Gastroesophageal sphincter (tissue), 4 donors: Measurements from ENCODE around the gene NUP43. TPM values are rescaled to one million over a fixed set of nuclear protein-coding genes. Genes with fewer than 3 reads are reported as not detected.
A peak's percentile ranks its signal among the peaks of the same experiment; 100 is the strongest.
"Not testable (repeated sequence)": the region's sequence is repeated elsewhere in the genome, so short reads cannot be mapped to it uniquely, and the experiment has no call there.

Experiments used
- ATAC-seq: fragments of 150-250 bp; one replicate; pipeline ENCODE4 v1.9.1; 2016; ENCODE audit warnings: mild to moderate bottlenecking, moderate library complexity
- H3K27ac ChIP-seq, 4 donors: fragments of 200-600 bp; sonication (generic) in 3 of 4; 1 replicate in 3 of 4; 2 replicates in 1 of 4; pipeline ENCODE4 v1.5.1; 2016 to 2019
- H3K27me3 ChIP-seq: fragments of 200-600 bp; sonication (generic); one replicate; pipeline ENCODE4 v1.5.1; 2019
- H3K36me3 ChIP-seq, 2 donors: fragments of 200-600 bp; sonication (generic); one replicate each; pipeline ENCODE4 v1.5.1; 2019; ENCODE audit warnings: control low read depth in 1 of 2
- H3K4me1 ChIP-seq, 3 donors: fragments of 200-600 bp; sonication (generic); 1 replicate in 2 of 3; 2 replicates in 1 of 3; pipeline ENCODE4 v1.5.1; 2016 to 2019; ENCODE audit warnings: control low read depth in 2 of 3
- H3K4me3 ChIP-seq, 2 donors: fragments of 200-600 bp; sonication (generic); one replicate each; pipeline ENCODE4 v1.5.1; 2019; ENCODE audit warnings: mild to moderate bottlenecking in 1 of 2, moderate library complexity in 1 of 2
- H3K9me3 ChIP-seq, 3 donors: fragments of 200-600 bp; sonication (generic); one replicate each; pipeline ENCODE4 v1.5.1; 2017 to 2019; ENCODE audit warnings: control low read depth in 2 of 3
- EP300 ChIP-seq: sonication (generic); formaldehyde crosslinking; IDR thresholded peaks from one replicate; pipeline ENCODE4 v1.6.1; 2017; ENCODE audit warnings: antibody characterized with exemption, mild to moderate bottlenecking
- POLR2A ChIP-seq, 2 donors: fragments of 450-650 bp; IDR thresholded peaks; one replicate each; pipeline ENCODE4 v1.6.1; 2017; ENCODE audit warnings: antibody characterized with exemption in 2 of 2, mild to moderate bottlenecking in 2 of 2, moderate library complexity in 1 of 2
- POLR2AphosphoS5 ChIP-seq: sonication (generic); formaldehyde crosslinking; IDR thresholded peaks from one replicate; pipeline ENCODE4 v1.6.1; 2017; ENCODE audit warnings: antibody characterized with exemption
- WGBS, 2 donors: methylation state at CpG; one replicate each; pipeline ENCODE4 v1.1.5; 2018; ENCODE audit warnings: low coverage in 1 of 2; 5-methylcytosine and 5-hydroxymethylcytosine counted together
- total RNA-seq, 4 donors: library from RNA; depleted of rRNA; stranded (reverse); fragments of >200 nt; gene quantifications; one replicate each; pipeline ENCODE4 v1.1.0, GENCODE V29; 2016
- TF ChIP-seq, protein P1 (sequence below), 4 experiments: fragments of 200-600 bp in 2 of 4; fragments of 450-650 bp in 2 of 4; sonication (generic) in 1 of 4; IDR thresholded peaks; one replicate each; pipeline ENCODE4 v1.5.1; 2017 to 2019; ENCODE audit warnings: antibody characterized with exemption in 4 of 4, mild to moderate bottlenecking in 2 of 4, moderate library complexity in 2 of 4

NUP43 gene
- total RNA-seq, 4 donors from 2014 or later = 15.0 to 29.4 (median 19.3) TPM

DNA sequence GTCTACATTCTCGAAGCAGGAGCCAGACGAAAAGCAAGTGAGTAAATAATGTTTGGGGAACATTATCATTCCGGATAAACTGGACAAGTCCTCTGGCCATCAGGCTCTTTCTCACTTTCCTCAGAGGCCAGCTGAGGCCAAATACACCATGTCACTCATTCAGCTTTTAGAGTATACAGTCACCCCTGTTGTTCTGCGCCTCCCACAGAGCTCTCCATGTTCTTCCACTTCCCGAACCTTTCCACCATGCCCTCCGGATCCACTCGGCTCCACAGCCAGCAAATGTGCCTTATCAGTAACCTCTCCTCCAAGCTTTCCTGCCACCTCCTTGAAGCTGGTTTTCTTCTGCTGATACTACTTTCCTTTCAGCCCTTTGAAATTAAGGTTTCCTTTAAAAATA lies 60.1 kb downstream of the NUP43 start:
- Histone ChIP-seq H3K4me1 (peaks cover 0 to 8% (median 0%) of the 10 kb centered on the region in 3 donors), H3K4me3 (no peak overlapping the region), H3K27me3 (no peaks in the 10 kb centered on the region), H3K9me3 (no peaks in the 10 kb centered on the region), H3K36me3 (peaks cover 0 to 46% of the 10 kb centered on the region in 2 donors), H3K27ac (no peak overlapping the region)
- TF ChIP-seq POLR2A (IDR thresholded peaks at IDR 0.05) = no peak
- no peak for TF ChIP-seq EP300
- no peak for TF ChIP-seq POLR2AphosphoS5
- TF ChIP-seq, protein P1, sequence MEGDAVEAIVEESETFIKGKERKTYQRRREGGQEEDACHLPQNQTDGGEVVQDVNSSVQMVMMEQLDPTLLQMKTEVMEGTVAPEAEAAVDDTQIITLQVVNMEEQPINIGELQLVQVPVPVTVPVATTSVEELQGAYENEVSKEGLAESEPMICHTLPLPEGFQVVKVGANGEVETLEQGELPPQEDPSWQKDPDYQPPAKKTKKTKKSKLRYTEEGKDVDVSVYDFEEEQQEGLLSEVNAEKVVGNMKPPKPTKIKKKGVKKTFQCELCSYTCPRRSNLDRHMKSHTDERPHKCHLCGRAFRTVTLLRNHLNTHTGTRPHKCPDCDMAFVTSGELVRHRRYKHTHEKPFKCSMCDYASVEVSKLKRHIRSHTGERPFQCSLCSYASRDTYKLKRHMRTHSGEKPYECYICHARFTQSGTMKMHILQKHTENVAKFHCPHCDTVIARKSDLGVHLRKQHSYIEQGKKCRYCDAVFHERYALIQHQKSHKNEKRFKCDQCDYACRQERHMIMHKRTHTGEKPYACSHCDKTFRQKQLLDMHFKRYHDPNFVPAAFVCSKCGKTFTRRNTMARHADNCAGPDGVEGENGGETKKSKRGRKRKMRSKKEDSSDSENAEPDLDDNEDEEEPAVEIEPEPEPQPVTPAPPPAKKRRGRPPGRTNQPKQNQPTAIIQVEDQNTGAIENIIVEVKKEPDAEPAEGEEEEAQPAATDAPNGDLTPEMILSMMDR (IDR thresholded peaks at IDR 0.05) = no peak
- 68 to 87% methylated on average over 7 of the region's 7 CpGs for WGBS, 2 donors
- no peak for ATAC-seq

DNA sequence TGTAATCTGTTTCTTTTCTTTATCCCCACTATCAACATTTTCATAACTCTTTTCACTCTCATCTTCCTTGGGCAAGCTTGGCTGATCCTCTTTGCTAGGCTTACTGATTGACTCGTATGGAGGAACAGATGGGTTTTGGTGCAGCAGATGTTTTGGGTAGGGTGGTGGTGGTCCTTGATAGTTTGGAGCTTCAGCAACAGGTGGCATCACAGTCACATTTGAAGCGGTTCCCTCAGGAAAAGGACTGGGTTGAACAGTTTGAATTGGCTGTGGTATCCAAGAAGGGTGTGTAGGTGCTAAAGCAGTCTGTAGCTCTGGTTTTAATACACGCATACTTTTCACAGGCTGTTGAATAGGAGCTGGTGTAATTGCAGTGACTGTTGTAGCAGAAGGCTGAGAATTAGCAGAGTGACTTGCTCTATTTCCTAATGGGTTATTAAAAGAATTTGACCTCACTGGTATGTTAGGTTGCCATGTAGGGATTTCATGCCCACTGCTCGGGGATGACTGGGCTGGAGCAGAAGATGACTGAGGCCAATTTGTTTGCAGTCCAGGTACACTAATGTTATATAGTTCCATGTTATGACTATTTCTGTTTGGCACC lies 63.0 kb downstream of the NUP43 start:
- ATAC-seq = no peak
- TF ChIP-seq POLR2AphosphoS5 = peak; percentile 34
- TF ChIP-seq, protein P1 (IDR thresholded peaks at IDR 0.05) = no peak

DNA sequence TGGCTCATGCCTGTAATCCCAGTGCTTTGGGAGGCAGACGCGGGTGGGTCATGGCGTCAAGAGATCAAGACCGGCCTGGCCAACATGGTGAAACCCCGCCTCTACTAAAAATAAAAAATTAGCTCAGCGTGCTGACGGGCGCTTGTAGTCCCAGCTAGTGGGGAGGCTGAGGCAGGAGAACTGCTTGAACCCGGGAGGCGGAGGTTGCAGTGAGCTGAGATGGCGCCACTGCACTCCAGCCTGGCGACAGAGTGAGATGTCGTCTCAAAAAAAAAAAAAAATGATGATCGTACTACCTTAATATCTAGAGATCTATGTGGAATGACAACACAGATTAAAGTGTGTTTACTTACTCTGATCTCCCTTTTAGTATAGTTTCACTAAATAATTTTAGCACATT lies 64.5 kb downstream of the NUP43 start:
- not testable (repeated sequence) for H3K27ac ChIP-seq
- 88 to 96% methylated on average over 9 to 11 of the region's 14 CpGs for WGBS, 2 donors

More for the DNA sequence above, 63.0 kb downstream of the NUP43 start:
- Histone ChIP-seq H3K4me1 (peaks cover 0 to 8% (median 0%) of the 10 kb centered on the region in 3 donors), H3K9me3 (no peaks in the 10 kb centered on the region), H3K27ac (peak overlapping the region in 1 of 4 donors; percentile 33), H3K4me3 (no peak overlapping the region), H3K27me3 (no peaks in the 10 kb centered on the region), H3K36me3 (peaks cover 0 to 44% of the 10 kb centered on the region in 2 donors)
- 61 to 88% methylated on average over 3 to 4 of the region's 4 CpGs for WGBS, 2 donors

DNA sequence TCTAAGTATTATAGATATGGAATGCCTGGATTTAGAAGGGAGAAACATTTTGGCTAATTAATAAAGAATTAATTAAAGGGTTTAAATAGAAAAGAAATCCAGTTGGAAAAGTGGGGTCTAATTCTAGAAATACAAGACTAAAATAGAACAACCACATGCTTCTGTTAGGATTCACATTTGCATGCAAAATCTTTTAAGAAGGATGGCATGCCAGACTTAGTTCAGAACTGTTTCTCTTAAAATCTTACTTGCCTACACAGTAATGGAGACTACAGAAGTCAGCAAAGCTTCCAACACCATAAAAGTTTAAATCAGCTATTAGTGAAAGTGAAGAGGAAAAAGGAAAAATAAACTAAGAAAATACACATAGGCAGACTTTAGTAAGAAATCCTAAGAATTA lies 65.1 kb downstream of the NUP43 start:
- H3K4me3 ChIP-seq = no peak overlapping the region
- H3K27ac ChIP-seq = no peak overlapping the region
- H3K27me3 ChIP-seq = no peaks in the 10 kb centered on the region
- peaks cover 0 to 61% of the 10 kb centered on the region in 2 donors for H3K36me3 ChIP-seq
- TF ChIP-seq, protein P1 (IDR thresholded peaks at IDR 0.05) = no peak
- ATAC-seq = no peak
- H3K4me1 ChIP-seq = peaks cover 0 to 8% (median 0%) of the 10 kb centered on the region in 3 donors
- H3K9me3 ChIP-seq = no peaks in the 10 kb centered on the region

More for the DNA sequence above, 64.5 kb downstream of the NUP43 start:
- H3K27me3 ChIP-seq, H3K4me1 ChIP-seq, ATAC-seq, H3K9me3 ChIP-seq, H3K4me3 ChIP-seq: not testable (repeated sequence)
- H3K36me3 ChIP-seq = peaks cover 0 to 54% of the 10 kb centered on the region in 2 donors

DNA sequence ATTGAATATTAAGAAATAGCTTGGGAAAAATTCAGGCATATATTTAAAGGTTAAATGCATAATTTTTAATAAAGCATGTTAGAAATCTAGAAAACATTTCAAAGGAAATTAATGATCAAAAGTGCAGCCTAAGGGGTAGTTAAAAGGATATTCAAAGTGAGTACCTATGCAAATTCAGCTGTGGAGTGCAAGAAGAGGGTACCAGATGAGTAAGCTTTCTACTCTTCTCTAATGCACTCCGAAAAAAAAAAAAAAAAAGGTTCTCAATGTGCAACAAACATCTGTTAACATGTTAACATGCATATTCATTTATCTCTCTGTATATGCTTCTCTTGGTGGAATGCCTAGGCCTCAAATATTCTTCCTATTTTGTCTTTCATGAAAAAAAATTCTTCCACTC lies 65.8 kb downstream of the NUP43 start:
- no peak overlapping the region for H3K27ac ChIP-seq

More for the DNA sequence above, 65.8 kb downstream of the NUP43 start:
- Histone ChIP-seq H3K4me3 (no peak overlapping the region), H3K9me3 (no peaks in the 10 kb centered on the region), H3K4me1 (peaks cover 0 to 8% (median 0%) of the 10 kb centered on the region in 3 donors), H3K36me3 (peaks cover 3 to 67% of the 10 kb centered on the region in 2 donors), H3K27me3 (no peaks in the 10 kb centered on the region)
- TF ChIP-seq POLR2AphosphoS5 = no peak
- no peak for TF ChIP-seq EP300
- TF ChIP-seq, protein P1 (IDR thresholded peaks at IDR 0.05) = no peak
- no peak for TF ChIP-seq POLR2A (IDR thresholded peaks at IDR 0.05)
- no peak for ATAC-seq
- WGBS, 2 donors = 25 to 43% methylated on average over 1 of the region's 1 CpG

Other genes starting within 250 kb of the NUP43 start
- gene PPIL4, start 200.5 kb downstream of the NUP43 start, total RNA-seq = 10 to 100 TPM; 23.5 to 47.2 (median 39.3) TPM
- 10 to 100 TPM; 53.0 to 80.8 (median 62.4) TPM for gene GINM1, start 180.2 kb downstream of the NUP43 start, total RNA-seq
- gene KATNA1, start 97.8 kb downstream of the NUP43 start, total RNA-seq = 10 to 100 TPM; 17.5 to 25.5 (median 21.1) TPM
- 10 to 100 TPM; 29.2 to 54.5 (median 35.6) TPM for gene LATS1, start 28.4 kb downstream of the NUP43 start, total RNA-seq
- gene PCMT1, start 3.2 kb upstream of the NUP43 start, total RNA-seq = 100 to 1,000 TPM; 105 to 140 (median 120) TPM
- gene LRP11, start 117.8 kb upstream of the NUP43 start, total RNA-seq = 10 to 100 TPM; 17.9 to 33.3 (median 29.6) TPM
- gene RAET1E, start 151.6 kb upstream of the NUP43 start, total RNA-seq = under 1 TPM in 1 of 4 donors, not detected in 3; 0.69 TPM
- gene RAET1G, start 176.6 kb upstream of the NUP43 start, total RNA-seq = 1 to 10 TPM in 1 of 4 donors, not detected in 3; 1.4 TPM
- under 1 TPM in 2 of 4 donors, not detected in 2; 0.39 to 0.74 TPM for gene ULBP2, start 195.5 kb upstream of the NUP43 start, total RNA-seq
- gene ULBP1, start 217.4 kb upstream of the NUP43 start, total RNA-seq = under 1 TPM in 2 of 4 donors, not detected in 2; 0.07 to 0.27 TPM